Amniotic stem cell (primary cell): Measurements from ENCODE around the gene NTN1.

ENCODE experiments used
- DNase-seq: peaks from one replicate; lab custom pipeline; 2025; lab: John Stamatoyannopoulos, UW

NTN1 gene

DNA sequence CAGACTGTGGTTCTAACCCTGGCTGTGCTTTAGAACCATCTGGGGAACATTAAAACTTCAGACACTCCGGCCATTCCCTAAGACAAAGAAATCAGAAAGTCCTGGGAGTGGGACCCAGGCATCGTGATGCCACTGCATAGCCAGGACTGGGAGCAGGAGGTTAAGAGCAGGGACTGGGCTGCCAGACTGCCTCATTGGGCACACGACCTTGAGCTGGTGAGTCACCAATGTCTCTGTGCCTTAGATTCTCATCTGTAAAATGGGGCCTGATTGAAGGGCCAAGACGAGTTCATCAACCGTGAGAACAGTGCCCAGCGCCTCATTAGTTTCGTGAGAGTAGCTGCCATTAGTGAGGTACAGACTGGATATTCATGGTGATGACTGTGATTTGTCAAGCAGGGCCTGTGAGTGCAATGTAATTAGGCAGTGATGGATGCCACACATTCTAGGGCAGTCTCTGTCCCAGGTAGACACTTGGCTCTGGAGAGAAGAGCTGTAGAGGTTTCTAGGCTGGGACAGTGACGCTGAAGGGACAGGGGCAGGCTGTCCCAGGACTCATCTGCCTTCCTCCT lies 196.8 kb downstream of the NTN1 start:
- no peak for DNase-seq

DNA sequence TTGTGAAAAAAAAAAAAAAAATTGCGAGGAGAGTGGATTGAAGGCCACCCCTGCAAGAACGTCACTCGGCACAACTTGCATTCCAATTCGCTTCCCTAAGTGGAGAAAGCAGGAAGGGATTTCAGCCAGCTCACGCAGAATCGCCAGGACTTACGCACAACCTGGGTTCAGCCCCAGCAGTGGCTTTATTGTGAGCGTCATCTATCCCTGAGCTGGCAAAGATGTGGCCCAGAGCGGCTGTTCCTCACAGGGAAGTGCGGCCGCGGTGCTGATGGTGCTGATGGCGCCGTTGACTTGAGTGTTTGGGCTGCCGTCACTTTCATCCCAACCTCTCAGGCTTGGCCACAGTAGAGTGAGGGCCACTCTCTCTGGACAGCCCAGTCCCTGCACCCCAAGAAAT lies 197.6 kb downstream of the NTN1 start:
- no peak for DNase-seq

DNA sequence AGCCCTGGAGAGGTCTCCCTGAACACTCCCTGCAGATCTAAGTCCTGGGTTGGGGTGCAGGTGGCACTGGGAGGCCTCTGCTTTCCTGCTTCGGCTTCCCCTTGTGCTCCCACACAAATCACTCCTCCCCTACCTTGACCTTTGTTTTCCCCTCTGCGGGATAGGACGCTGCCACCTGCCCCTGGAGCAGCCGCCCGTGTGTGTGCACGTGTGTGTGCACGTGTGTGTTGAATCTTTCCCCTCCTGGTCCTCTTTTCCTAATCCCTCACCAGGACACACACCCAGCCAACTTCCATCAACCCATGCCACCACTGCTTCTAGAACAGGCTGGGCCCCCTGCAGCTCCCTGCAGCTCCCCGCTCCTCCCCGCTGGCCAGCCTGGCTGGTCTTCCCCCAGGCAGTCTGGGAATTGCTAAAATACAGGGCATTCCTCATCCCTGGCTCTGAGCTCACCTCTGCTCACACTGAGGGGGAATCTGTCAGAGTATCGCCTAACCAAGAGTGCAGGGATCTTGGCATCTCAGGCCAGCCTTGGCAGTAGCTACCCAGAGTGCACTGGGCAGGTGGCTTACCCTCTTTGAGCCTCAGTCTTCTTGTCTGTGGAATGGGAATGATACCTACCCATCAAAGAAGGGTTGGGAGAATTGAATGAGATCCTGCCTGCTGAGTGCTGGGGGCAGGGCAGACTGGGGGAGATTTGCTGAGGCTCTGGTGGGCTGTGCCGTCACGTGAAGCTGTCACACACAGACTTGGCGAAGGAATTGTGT lies 198.5 kb downstream of the NTN1 start:
- no peak for DNase-seq

DNA sequence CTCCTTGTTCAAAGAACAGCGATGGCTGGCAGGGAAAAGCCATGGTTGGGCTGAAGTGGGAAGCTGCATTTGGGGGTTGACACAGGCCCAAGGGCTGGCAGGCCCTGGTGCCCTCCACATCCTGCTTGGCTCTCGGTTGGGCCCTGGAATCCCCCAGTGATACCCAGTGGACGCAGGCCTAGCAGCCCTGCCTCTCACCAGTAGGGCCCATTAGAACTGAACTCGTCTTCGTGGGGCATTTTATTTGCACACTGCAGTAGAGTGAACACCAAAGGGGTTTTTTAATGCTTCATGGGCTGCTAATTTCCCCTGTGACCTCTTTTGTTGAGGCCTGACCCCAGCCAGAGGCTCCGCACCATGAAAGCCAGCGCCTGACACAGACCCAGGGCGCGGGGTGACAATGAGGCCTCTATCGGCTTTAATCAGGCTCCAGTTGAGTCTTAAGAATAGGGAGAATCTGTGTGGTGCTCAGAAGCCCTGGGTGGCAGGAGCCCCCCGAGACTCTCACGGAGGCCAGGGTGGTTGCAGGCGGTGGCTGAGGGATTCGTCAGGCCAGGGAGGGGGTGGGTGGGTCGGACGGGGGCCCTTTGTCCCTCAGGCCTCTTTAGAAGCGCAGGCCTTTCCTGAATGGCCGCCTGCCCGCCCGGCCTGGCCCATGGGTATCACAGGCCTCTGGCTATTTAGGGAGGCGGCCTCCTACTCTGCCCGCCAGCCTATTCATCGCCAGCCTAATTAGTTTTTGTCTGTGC lies 199.3 kb downstream of the NTN1 start:
- no peak for DNase-seq

DNA sequence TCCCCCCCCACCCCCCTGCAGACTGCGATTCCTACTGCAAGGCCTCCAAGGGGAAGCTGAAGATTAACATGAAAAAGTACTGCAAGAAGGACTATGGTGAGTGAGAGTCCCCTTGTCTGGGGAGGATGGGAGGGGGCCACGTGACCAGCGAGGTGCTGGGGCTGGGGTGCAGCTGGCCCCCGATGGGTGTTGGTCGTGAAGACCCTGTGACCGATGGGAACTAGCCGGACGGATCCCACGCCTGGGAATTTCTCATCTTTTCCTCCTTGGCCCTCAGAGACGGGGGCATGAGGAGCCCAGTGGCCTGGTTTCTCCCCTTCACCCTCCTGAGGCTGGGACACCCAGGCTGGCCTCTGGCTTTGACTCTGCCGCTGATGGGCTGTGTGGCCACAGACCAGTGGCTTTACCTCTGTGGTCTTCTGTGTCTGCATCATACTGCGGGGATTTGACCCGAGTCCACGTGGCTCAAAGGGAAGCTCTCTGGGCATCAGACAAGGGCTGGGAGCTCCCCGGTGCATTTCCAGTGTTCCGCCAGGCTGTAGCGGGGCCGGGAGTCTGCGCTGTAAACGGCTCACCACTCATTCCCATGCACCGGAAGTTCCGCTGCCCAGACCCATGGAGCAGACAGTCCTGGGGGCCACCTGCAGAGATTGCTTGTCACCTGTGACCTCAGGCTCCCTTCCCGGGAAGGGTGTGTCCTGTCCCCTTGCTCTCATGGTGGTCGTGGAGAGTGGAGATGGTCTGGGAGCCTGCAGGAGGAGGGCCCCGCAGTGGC lies 200.0 kb downstream of the NTN1 start:
- DNase-seq = no peak

DNA sequence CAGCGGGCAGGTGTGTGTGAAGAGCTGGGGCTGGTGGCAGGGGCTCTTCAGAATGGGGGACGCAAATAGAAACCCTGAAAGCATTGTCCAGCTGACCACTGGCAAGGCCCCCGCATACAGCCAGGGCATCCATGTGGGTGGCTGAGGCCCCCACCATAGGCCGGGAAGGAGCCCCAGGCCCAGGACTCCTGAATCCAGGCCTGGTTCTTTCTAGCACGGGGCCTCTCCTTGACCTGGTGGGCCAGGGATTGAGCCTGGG lies 200.5 kb downstream of the NTN1 start:
- DNase-seq = no peak

DNA sequence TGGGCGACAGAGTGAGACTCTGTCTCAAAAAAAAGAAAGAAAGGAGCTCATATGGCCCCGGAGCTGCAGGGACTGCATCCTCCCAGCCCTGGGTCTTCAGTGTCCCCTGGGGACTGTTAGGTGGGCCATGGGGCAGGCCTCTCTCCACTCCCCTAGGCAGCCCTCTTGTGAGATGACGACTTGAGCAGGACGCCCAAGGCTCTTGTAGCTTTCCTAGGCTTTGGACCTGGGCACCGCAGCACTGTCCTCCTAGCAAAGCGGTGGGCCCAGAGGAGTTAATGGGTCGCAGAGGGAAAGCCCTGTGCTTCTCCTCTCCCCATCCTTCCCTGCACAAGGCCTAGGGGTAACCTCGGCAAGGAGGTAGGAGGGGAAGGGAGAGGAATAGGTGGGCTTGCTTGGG lies 202.2 kb downstream of the NTN1 start:
- no peak for DNase-seq

DNA sequence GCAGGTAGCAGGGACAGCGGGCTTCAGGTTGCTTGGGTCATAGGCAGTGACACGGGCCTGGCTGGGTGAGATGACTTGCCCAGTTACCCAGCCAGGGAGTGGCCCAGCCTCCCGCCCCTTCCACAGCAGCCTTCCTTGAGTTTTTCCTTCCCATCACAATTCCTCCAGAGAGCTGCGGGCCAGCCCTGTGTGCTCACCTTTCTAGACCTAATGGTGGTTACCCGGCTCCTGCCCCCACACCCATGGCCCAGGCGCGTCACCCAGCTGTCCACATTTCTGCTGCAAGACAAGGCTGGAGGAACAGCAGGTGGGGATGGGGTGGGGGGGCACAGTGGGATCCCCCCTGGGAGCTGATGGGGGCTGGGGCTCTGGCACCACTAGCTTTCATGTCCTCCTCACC lies 203.2 kb downstream of the NTN1 start:
- no peak for DNase-seq

DNA sequence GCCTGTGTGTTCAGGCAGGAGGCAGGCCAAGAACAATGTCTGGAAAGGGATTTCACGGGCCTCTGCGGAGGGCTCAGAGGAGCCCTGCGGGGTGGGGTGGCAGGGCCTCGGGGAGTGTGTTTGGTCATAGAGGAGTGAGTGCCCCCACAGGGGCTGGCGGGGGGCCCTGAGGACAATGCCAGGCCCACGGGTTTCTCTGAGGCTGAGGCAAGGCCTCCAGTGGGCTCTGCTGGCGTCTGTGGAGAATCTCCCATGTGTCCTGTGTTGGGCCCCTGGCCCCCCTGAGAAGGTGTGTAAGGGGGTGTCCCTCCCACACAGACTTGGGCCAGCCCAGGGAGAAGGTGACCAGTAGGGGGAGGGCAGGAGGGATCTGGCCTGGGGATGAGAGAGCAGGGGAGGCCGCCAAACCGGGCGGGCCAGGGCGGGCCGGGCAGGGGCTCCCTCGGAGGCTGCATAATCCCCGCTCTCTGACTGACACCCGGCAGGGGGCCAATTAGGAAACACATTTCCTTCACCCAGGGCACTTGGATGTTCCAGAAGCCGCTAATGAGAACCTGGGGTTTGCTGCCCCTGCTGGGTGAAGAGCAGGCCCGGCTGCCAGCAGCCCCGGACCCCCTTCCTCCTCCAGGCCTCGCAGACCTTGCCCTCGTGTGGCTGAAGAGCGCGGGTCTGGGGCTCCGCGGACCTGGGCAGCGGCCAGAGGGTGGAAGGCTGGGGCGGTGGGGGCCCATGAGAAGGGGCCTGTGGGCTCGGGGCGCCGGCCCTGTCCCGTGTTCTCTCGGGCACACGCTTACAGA lies 204.2 kb downstream of the NTN1 start:
- no peak for DNase-seq

DNA sequence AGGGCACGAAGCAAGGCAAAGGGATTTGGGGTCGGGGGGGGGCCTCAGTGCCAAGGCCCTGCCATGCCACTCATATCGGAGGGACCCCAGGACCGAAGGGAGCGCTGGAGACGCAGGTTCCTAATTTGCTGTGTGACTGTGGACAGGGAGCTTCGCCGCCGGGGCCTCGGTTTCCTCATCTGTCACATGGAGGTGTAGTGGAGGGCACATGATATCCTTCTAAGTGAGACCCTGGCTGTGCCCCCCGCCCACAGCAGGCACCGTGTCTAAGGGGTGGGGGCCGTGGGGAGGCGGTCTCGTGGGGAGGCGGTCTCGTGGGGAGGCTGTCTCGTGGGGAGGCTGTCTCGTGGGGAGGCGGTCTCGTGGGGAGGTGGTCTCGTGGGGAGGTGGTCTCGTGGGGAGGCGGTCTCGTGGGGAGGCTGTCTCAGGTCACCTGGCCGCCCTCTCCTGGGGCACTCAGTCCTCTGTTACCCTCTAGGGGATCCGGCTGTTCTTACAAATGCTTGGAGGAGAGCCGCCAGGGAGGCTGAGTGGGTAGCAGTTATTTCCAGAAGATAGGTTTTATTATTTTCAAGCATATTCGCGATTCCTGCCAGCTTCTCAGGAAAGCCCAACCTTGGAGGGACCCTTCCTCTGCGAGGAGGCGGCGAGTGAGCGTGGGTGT lies 205.0 kb downstream of the NTN1 start:
- no peak for DNase-seq

DNA sequence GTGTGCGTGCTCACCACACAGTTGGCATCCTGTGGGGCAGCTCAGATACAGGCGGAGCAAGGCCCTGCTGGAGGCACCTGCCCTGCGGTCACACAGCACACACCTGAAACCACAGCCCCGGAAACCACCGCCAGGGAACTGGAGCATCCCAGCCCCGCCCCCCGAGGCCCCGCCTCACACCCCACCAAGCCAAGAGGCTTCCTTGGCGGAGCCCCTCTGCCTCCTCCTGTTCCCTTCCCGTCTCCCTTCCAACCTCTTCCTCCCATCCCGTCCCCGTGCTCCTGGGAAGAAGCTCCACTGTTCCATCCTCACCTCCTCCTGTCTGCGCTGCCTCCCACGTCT lies 205.5 kb downstream of the NTN1 start:
- no peak for DNase-seq

DNA sequence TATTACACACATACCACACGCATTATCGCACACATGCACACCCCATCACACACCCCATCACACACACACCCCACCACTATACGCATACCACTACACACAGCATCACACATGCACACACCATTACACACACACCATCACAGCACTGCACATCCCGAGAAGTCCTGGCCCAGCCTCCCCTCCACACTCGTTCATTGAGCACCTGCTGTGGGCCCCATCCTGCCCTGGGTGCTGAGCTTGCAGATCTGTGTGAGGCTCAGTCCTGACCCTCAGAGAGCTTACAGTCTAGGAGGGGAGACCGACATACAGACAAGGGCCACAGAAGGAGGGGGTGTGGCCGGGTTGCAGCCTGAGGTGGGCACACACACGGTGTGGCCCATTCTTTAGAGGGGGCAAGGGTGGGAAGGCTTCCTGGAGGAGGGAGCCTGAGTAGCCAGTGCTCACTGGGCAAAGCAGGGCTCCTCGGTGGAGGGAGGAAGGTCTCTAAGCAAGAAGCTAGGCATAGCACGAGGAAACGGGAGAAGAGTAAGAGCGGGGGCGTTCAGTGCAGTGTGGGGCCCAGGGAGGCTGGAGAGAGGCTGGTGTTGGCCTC lies 206.6 kb downstream of the NTN1 start:
- DNase-seq = no peak

DNA sequence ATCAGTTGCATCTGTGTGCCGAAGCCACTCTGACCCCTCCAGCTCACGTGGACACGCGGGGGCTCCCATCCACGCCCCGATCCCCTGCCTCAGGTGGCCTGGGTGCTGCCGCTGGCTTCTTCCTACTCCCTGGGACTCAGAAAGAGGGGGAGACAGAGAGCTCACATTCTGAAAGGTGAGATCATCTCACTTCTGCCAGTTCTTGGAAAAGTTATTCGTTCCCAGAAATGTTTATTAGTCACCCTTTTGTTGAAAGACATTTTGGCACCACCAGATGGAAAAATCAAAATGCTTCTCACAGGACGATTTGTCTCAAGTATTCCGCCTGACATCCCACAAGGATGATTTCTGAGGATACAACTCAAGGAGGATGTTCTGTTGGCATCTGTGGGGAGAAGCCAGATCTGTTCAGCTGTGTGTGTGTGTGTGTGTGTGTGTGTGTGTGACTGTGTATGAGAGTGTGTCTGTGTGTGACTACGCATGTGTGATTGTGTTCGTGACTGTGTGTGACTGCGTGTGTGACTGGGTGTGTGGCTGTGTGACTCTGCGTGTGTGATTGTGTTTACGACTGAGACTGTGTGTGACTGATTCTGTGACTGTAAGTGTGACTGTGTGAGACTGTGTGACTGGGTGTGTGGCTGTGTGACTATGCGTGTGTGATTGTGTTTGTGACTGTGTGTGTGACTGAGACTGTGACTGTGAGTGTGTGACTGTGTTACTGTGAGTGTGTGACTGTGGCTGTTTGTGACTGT lies 207.3 kb downstream of the NTN1 start:
- DNase-seq = no peak

DNA sequence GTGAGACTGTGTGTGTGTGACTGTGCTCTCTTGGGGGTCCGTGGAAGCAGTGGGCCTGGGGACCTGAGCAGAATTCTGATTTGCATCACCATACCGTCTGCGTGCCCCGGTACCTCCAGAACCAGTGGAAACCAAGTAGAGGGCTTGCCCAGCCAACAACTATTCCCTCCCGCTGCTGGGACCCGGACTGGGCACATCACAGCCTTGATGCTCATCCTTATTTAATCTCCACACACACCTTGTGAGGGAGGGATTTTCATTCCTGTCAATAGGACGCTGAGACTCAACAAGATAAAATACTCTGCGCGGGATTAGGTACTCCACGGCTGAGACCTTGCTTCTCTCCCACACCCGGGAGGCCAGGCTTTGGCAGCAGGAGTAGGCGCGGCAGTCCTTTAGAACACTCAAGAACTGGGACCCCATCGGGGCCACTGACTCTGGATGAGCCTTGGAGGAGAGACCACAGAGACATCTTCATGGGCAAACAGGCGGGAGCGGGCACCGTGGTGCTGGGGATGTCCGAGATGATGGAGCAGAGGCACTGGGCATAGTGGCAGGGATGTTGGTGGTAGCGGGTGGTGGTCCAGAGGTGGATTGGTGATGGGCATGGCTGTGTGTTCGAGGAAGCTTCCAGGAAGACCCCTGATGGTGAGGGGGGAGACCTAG lies 208.0 kb downstream of the NTN1 start:
- no peak for DNase-seq

DNA sequence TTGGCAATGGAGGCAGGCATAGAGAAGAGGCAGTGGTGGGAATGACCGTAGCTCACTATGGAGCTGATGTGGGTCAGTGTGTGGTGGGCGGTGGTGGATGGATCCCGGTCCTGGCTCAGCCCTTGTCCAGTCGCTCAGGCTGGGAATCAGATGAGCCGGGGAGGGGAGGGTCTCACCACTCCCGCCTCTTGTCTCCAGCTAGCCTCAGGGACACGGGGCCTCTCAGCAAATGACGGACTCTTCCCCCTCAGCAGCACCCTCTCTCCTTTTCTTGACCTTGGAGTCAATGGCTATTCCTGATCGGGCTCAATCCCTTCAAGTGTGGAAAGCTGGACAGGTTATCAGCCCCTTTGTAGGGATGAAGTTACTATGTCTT lies 208.5 kb downstream of the NTN1 start:
- DNase-seq = no peak

DNA sequence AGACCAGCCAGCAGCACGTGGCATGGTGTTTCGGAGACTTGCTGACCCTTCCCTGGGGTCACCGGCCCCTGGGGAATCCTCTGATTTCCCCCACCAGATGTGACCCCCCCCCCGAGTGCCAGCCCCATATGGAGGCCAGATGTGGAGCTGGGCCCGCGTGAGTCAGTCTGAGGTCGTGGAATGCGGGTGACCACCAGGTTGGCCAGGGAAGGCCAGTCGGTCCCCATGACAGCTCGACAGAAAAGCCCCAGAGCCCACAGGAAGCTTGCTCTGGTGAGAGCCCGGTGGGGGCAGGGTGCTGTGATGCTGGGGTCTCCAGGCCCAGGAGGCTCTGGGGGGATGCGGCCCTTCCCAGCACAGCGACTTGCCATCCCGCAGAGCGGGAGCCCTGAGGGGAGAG lies 209.0 kb downstream of the NTN1 start:
- DNase-seq = no peak

DNA sequence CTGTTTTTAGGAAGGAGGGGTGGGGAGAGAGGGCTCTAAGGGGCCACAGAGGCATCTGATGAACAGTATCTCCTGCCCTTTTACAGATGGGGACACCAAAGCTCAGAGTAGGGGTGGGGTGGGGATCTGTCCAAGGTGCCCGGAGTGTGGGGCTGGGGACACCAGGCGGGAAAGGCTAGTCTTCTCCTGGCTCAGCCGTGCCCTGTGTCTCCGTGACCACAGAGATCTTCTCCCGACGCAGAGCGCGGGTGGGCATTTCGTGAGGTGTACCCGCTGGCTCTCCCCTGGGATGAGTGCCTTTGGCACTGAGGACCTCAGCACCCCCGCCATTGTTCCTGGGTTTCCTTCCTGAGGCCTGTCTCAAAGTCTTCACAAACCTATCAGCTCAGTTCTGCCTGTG lies 209.6 kb downstream of the NTN1 start:
- no peak for DNase-seq

DNA sequence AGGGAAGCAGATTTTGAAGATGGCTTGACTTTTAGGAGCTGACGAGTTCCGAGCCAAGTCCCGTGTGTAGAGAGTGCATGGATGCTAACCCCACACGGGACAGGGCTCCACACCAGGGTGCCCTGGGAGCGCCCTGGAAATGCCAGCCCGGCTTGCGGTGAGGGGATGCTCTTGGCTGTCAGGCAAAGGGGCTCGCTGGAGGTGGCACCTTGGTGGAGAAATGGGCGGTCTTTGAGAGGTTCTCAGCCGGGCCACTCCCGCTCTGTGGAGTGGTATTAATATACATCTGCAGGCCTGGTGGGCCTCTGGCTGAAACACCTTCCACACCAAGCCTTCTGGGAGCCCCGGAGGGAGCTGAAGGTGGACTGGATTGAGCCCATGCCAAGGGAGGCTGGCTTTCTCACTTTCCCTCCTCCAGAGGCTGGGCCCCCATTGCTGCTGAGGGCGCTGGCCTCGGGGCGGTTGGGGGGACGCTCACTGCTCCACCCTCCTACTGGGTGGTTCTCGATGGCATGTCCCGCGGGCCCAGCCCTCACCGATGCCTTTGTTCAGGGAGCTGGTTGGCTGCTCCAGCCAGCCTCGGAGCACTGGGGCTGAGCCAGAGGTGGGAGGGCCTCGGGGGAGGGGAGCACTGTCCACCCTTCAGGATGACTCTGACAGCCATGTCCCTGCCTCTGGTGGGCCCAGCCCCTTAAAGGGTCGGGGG lies 210.3 kb downstream of the NTN1 start:
- no peak for DNase-seq

DNA sequence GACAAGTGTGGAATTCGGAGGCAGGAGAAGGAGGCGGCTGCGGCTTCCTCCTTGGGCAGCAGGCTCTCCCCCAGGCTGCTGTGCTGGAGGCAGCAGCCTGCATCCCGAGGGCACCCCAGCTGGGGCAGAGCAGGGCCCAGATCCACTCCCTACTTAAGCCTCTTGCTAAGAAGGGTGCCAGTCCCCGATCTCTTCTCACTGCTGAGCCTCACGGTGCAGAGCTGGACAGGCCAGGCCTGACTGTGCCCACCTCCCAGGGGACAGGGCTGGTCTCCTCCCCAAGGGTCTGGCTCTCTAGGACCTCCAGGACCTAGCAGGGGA lies 210.8 kb downstream of the NTN1 start:
- no peak for DNase-seq
